Calu3 (cell line): ENCODE data around the gene DENND4C. TPM values are rescaled to one million over a fixed set of nuclear protein-coding genes. Genes with fewer than 3 reads are reported as not detected.

Source experiments
- BruUV-seq: library from RNA; stranded (reverse); fragments of 400-500 nt; replicated peaks from 2 replicates; lab custom pipeline; 2021; lab: Mats Ljungman, UMichigan
- CTCF ChIA-PET: fragments of 300-600 bp; sonication (Branson Sonifier 250); formaldehyde crosslinking; loops from one replicate; lab custom pipeline; 2022; ENCODE audit warnings: antibody characterized with exemption; lab: Charles Lee
- DNase-seq: peaks from one replicate; pipeline ENCODE4 v3.0.0; 2022
- H3K27ac Mint-ChIP-seq: one replicate; pipeline ENCODE4 v1.8.0; 2022; ENCODE audit warnings: mixed read lengths; ENCODE audit not compliant: unreplicated experiment
- H3K27me3 Mint-ChIP-seq: one replicate; pipeline ENCODE4 v1.8.0; 2022; ENCODE audit warnings: mixed read lengths; ENCODE audit not compliant: unreplicated experiment
- H3K36me3 Mint-ChIP-seq: one replicate; pipeline ENCODE4 v1.8.0; 2022; ENCODE audit warnings: mild to moderate bottlenecking, moderate library complexity, mixed read lengths; ENCODE audit not compliant: insufficient read depth, unreplicated experiment
- H3K4me1 Mint-ChIP-seq: one replicate; pipeline ENCODE4 v1.8.0; 2022; ENCODE audit warnings: mild to moderate bottlenecking, low read depth, mixed read lengths; ENCODE audit not compliant: unreplicated experiment
- H3K4me3 Mint-ChIP-seq: one replicate; pipeline ENCODE4 v1.8.0; 2022; ENCODE audit warnings: mild to moderate bottlenecking, low read depth, moderate library complexity, mixed read lengths; ENCODE audit not compliant: unreplicated experiment
- H3K9me3 Mint-ChIP-seq: one replicate; pipeline ENCODE4 v1.8.0; 2022; ENCODE audit warnings: low read depth, mixed read lengths; ENCODE audit not compliant: unreplicated experiment
- CTCF ChIP-seq: fragments of 200-600 bp; IDR thresholded peaks from one replicate; pipeline ENCODE4 v1.8.0; 2022; ENCODE audit warnings: antibody characterized with exemption; ENCODE audit not compliant: unreplicated experiment
- intact Hi-C: fragments of 100-400 bp; cut with micrococcal nuclease; formaldehyde crosslinking; loops from one replicate; pipeline ENCODE4 v1.10.0; 2022; ENCODE audit not compliant: unreplicated experiment
- total RNA-seq: library from RNA; stranded (reverse); gene quantifications from 2 replicates; pipeline ENCODE4 v1.2.3, GENCODE V29; 2022

The DENND4C gene
- total RNA-seq, 1 experiment from 2014 or later = 28.5 TPM

DNA sequence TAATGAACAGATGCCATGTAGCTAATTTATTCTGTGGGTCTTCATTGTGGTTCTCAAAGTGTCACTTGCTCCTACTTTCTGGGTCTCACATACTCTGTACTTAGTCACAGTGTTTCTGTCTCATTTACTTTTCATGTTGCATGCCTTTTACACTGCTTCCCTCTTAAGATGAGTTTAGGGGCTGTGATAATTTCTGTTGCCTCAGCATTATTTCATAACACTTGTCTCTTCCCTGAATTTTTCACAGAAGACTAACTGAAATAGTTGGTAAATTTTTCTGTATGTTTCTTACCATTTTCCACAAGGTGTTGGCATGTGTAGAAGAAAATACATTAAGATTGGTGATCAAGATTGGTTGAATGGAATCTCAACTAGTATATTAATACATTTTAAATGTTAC is 59.6 kb downstream of the DENND4C start:
- H3K9me3 Mint-ChIP-seq = no peaks in the 10 kb centered on the region
- H3K27me3 Mint-ChIP-seq = no peaks in the 10 kb centered on the region
- no TSS peak for BruUV-seq
- CTCF ChIA-PET = interaction anchor here (0.6 to 0.7 kb wide), 2 partner anchors 61 to 363 kb away, joined by 3 to 6 read pairs; no protein-coding TSS in a partner anchor
- peaks cover 13% of the 10 kb centered on the region for H3K36me3 Mint-ChIP-seq
- no peak overlapping the region for H3K4me3 Mint-ChIP-seq
- intact Hi-C loops = no loop called here
- no peak for DNase-seq
- no peak for TF ChIP-seq CTCF
- H3K27ac Mint-ChIP-seq = no peak overlapping the region
- peaks cover 8% of the 10 kb centered on the region for H3K4me1 Mint-ChIP-seq

DNA sequence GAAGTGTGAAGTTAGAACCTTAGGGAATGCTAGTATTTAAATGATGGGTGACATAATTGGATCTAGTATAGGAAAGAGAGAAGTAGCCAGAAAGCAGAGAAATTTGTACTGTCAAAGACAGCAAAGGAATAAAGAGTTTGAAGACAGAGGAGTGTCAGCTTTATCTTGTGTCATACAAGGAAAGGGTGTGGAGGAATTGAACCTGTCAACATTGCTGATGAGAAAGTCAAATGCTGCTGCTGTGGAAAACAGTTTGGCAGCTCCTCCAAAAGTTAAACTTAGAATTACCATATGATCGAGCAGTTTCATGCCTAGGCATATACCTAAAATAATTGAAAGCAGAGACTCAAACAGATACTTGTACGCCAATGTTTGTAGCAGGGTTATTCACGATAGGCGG is 63.7 kb downstream of the DENND4C start:
- Mint-ChIP-seq H3K9me3 (no peaks in the 10 kb centered on the region), H3K4me1 (no peaks in the 10 kb centered on the region), H3K4me3 (no peak overlapping the region), H3K27ac (no peak overlapping the region), H3K36me3 (peaks cover 13% of the 10 kb centered on the region), H3K27me3 (no peaks in the 10 kb centered on the region)
- CTCF ChIA-PET = no interaction called here
- intact Hi-C loops = no loop called here
- no peak for TF ChIP-seq CTCF
- DNase-seq = no peak
- no TSS peak for BruUV-seq

DNA sequence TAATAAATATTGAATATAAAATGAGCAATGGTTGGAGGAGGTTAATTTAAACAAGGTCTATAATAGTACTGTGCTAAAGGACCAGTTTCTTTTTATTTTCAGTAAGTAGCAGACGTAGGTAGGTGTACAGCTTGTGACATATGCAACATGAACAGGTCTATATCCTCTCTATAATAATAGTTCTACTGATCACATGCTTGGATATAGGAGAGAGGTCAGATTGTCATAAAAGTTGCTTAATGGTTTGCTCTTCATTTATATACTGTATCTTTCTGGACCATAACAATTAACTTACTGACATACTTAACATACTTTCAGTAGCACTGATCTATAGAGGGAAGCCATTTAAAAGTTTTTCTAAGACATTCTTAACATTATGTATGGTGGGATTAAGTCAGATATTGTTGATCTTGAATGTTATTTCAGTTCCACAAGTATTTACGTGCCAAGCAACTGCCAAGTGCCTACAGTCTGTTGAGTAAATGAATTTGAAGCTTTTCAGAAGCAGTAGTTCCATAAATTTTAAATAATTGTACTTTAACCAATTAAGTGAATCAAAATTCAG is 68.0 kb downstream of the DENND4C start:
- intact Hi-C loops = no loop called here

DNA sequence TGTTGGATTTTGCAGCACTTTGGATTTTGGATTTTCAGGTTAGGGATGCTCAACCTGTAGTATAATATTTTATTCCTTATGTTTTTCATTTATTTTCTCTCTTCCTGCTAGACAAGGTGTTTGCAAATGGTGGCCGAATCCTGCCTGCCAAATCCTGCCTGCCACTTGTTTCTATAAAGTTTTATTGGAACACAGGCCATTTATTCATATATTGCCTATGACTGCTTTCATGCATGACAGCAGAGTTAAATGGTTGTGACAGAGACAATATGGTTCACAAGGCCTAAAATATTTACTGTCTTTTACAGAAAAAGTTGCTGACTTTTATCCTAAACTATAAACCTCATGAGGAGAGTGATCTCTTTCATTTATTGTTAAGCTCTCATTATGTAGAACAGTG is 72.7 kb downstream of the DENND4C start:
- Mint-ChIP-seq H3K4me3 (no peak overlapping the region), H3K9me3 (no peaks in the 10 kb centered on the region), H3K36me3 (no peaks in the 10 kb centered on the region), H3K4me1 (no peaks in the 10 kb centered on the region), H3K27me3 (no peaks in the 10 kb centered on the region), H3K27ac (no peak overlapping the region)
- intact Hi-C loops = no loop called here
- CTCF ChIA-PET = interaction anchor here (0.6 kb wide), 1 partner anchor 57 kb away, joined by 3 read pairs; no protein-coding TSS in a partner anchor
- DNase-seq = no peak
- no peak for TF ChIP-seq CTCF
- no TSS peak for BruUV-seq

More for the DNA sequence above, 68.0 kb downstream of the DENND4C start:
- BruUV-seq = no TSS peak
- Mint-ChIP-seq H3K27me3 (no peaks in the 10 kb centered on the region), H3K4me1 (no peaks in the 10 kb centered on the region), H3K27ac (no peak overlapping the region), H3K9me3 (no peaks in the 10 kb centered on the region), H3K36me3 (no peaks in the 10 kb centered on the region), H3K4me3 (no peak overlapping the region)
- TF ChIP-seq CTCF = no peak
- DNase-seq = no peak
- CTCF ChIA-PET = no interaction called here
